GM19452 (cell line): Measurements from ENCODE around the gene TMEM203.

Experiments
- ATAC-seq: cut with Tn5 transposase; IDR thresholded peaks from one replicate; pipeline ENCODE4 v1.9.1; 2021; ENCODE audit not compliant: unreplicated experiment

The TMEM203 gene

GRCh38 chr9:137198051-137198901, 7.2 kb downstream of the TMEM203 start:
- ATAC-seq, result no peak

- no peak for ATAC-seq
Observed at GRCh38 chr9:137195525-137196220, 9.8 kb downstream of the TMEM203 start.

- no peak for ATAC-seq
Observed at GRCh38 chr9:137194909-137195308, 10.5 kb downstream of the TMEM203 start.

GRCh38 chr9:137194388-137194787, 11.1 kb downstream of the TMEM203 start:
- ATAC-seq, result no peak

GRCh38 chr9:137193771-137194170, 11.7 kb downstream of the TMEM203 start:
- ATAC-seq, result no peak

- no peak for ATAC-seq
Observed at GRCh38 chr9:137192859-137193258, 12.6 kb downstream of the TMEM203 start.

- ATAC-seq, result no peak
Observed at GRCh38 chr9:137192448-137192780, 13.0 kb downstream of the TMEM203 start.

- ATAC-seq, result no peak
Observed at GRCh38 chr9:137191691-137192447, 13.6 kb downstream of the TMEM203 start.

- ATAC-seq, result no peak
Observed at GRCh38 chr9:137191245-137191644, 14.2 kb downstream of the TMEM203 start.

- ATAC-seq, result no peak
Observed at GRCh38 chr9:137190315-137190856, 15.1 kb downstream of the TMEM203 start.

- ATAC-seq, result no peak
Observed at GRCh38 chr9:137189297-137190295, 15.9 kb downstream of the TMEM203 start.

GRCh38 chr9:137188490-137189296, 16.8 kb downstream of the TMEM203 start, which contains the start of the genes ANAPC2 and SSNA1:
TSS of gene ANAPC2 (minus strand) at chr9:137188560. CDS start at chr9:137188532, 28 bp downstream.
TSS of gene SSNA1 (plus strand) at chr9:137188676. CDS start at chr9:137188727, 51 bp downstream.
- ATAC-seq, result peak; percentile 80

DNA sequence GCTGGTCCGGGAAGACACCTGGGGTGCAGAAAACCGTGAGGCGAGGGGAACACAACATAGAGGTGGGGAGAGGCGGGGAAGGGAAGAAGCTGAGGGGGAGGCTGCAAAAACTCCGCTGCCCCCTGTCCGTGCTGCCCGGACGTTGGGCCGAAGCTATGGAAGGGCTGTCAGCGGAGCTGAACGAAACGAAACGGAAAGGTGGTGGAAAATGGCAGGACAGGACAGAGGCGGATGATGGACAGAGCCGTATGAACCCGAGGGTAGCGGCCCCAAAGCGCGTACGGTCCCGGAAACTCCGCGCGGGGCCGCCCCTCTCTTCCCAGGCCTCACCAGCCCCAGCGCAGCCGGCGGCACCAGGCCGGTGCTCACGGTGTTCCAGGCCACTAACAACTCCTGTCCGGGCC, 17.4 kb downstream of the TMEM203 start:
- peak; percentile 5 for ATAC-seq

- ATAC-seq, result no peak
Observed at GRCh38 chr9:137187386-137187785, 18.1 kb downstream of the TMEM203 start.

GRCh38 chr9:137186385-137186784, 19.1 kb downstream of the TMEM203 start:
- no peak for ATAC-seq

- ATAC-seq, result no peak
Observed at GRCh38 chr9:137185921-137186320, 19.5 kb downstream of the TMEM203 start.

GRCh38 chr9:137184881-137185660, 20.4 kb downstream of the TMEM203 start:
- no peak for ATAC-seq

- ATAC-seq, result no peak
Observed at GRCh38 chr9:137183980-137184595, 21.4 kb downstream of the TMEM203 start.
